Ovary (tissue), 3 donors: ENCODE measurements around the gene TPM4.

ENCODE experiments used
- POLR2A ChIP-seq: fragments of 450-650 bp; IDR thresholded peaks from one replicate; pipeline ENCODE4 v1.6.1; 2017; ENCODE audit warnings: antibody characterized with exemption, mild to moderate bottlenecking, moderate library complexity
- TF ChIP-seq, protein P1 (sequence below), 3 donors: fragments of 450-650 bp in 2 of 3; fragments of 200-600 bp in 1 of 3; IDR thresholded peaks; one replicate each; pipeline versions ENCODE4 v1.5.1 to v1.8.0; 2016 to 2022; ENCODE audit warnings: antibody characterized with exemption in 3 of 3, mild to moderate bottlenecking in 1 of 3
- donor health status: DM: no; HTN: no; CAD: no.

DNA sequence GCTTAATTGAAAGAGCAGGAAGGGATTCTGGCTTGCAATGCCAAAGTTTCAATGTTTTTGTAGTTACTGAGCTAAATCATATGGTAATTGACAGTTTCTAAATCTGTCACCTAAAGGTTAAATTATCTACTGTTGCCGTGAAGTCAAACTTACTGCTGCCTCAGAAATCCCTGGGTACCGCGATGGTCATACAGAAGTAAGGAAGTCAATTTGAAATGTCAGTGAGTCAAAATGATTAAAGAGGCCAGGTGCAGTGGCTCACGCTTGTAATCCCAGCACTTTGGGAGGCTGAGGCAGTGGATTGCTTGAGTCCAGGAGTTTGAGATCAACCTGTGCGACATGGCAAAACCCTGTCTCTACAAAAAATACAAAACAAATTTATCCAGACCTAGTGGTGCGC lies 48.8 kb upstream of the TPM4 start:
- TF ChIP-seq, protein P1, sequence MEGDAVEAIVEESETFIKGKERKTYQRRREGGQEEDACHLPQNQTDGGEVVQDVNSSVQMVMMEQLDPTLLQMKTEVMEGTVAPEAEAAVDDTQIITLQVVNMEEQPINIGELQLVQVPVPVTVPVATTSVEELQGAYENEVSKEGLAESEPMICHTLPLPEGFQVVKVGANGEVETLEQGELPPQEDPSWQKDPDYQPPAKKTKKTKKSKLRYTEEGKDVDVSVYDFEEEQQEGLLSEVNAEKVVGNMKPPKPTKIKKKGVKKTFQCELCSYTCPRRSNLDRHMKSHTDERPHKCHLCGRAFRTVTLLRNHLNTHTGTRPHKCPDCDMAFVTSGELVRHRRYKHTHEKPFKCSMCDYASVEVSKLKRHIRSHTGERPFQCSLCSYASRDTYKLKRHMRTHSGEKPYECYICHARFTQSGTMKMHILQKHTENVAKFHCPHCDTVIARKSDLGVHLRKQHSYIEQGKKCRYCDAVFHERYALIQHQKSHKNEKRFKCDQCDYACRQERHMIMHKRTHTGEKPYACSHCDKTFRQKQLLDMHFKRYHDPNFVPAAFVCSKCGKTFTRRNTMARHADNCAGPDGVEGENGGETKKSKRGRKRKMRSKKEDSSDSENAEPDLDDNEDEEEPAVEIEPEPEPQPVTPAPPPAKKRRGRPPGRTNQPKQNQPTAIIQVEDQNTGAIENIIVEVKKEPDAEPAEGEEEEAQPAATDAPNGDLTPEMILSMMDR (IDR thresholded peaks at IDR 0.05): no peak
- no peak for TF ChIP-seq POLR2A
